ENCODE data around the gene RASSF3.

DNA sequence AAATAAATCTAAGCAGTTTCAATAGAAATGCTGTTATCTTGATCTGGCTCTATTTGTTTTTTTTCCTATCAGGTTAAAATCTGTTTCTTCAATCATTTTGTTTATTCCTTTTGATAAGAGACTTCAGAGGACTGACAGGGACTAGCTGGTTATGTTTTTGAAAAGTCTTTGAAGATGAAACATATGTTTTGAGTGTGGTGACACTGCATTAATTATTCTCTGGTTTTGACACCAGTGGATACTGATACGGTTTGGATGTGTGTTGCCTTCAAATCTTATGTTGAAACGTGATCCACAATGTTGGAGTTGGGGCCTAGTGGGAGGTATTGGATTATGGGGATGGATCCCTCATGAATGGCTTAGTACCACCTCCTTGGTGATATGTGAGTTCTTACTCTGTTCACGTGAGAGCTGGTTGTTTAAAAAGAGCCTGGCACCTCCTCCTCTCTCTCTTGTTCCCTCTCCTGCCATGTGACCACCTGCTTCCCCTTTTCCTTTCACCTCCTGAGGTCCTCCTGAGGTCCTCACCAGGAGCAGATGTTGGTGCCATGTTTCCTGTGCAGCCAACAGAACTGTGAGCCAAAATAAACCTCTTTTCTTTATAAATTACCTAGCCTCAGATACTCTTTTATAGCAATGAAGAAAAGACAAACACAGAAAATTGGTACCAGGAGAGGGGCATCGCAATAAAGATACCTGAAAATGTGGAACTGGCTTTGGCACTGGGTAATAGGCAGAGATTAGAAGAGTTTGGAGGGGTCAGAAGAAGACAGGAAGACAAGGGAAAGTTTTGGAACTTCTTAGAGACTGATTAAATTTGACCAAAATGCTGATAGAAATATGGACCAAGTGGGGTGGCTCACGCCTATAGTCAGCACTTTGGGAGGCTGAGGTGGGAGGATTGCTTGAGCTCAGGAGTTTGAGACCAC, 23.0 kb downstream of the RASSF3 start:
- TF ChIP-seq EZH2 (IDR thresholded peaks at IDR 0.05; ENCODE audit: borderline replicate concordance, low read length), result no peak
- no peak for TF ChIP-seq CTCF (IDR thresholded peaks at IDR 0.05; ENCODE audit: low read length)
